OCI-LY7 (cell line): ENCODE results near the gene HHIP. TPM values are rescaled to one million over a fixed set of nuclear protein-coding genes. Genes with fewer than 3 reads are reported as not detected.

Experiments
- BruUV-seq: library from RNA; stranded (reverse); fragments of 400-500 nt; replicated peaks from 2 replicates; lab custom pipeline; 2021; lab: Mats Ljungman, UMichigan
- CTCF ChIA-PET: fragments of 300-600 bp; sonication (Branson Sonifier 250); formaldehyde crosslinking; loops from one replicate; lab custom pipeline; 2022; ENCODE audit warnings: antibody characterized with exemption; ENCODE audit not compliant: unreplicated experiment; lab: Charles Lee
- POLR2A ChIA-PET: fragments of 300-600 bp; sonication (Branson Sonifier 250); formaldehyde crosslinking; loops from one replicate; lab custom pipeline; 2022; ENCODE audit warnings: antibody characterized with exemption; lab: Charles Lee
- DNase-seq: peaks from one replicate; pipeline ENCODE4 v3.0.0-alpha.2; 2015; ENCODE audit warnings: low spot score
- H2AFZ ChIP-seq: fragments of 200-600 bp; sonication (generic), shearing (Covaris generic); 2 replicates; pipeline ENCODE4 v1.6.1; 2014; ENCODE audit warnings: mild to moderate bottlenecking, antibody characterized with exemption, low read length, moderate library complexity
- H3K27ac ChIP-seq: fragments of 200-600 bp; sonication (generic); 2 replicates; pipeline ENCODE4 v1.5.1; 2014; ENCODE audit warnings: mixed run types, low read depth, mild to moderate bottlenecking, moderate library complexity, low read length, inconsistent platforms; ENCODE audit not compliant: poor library complexity, severe bottlenecking
- H3K36me3 ChIP-seq: fragments of 200-600 bp; sonication (generic); 2 replicates; pipeline ENCODE4 v1.6.1; 2014; ENCODE audit warnings: mild to moderate bottlenecking, antibody characterized with exemption, low read length, moderate library complexity, mixed read lengths; ENCODE audit not compliant: insufficient read depth
- H3K4me1 ChIP-seq: fragments of 200-600 bp; sonication (generic); 2 replicates; pipeline ENCODE4 v1.5.1; 2014; ENCODE audit warnings: mild to moderate bottlenecking, low read length; ENCODE audit not compliant: insufficient read depth, poor library complexity, severe bottlenecking
- H3K4me2 ChIP-seq: fragments of 200-600 bp; sonication (generic); 2 replicates; pipeline ENCODE4 v1.6.1; 2014; ENCODE audit warnings: mild to moderate bottlenecking, low read length
- H3K4me3 ChIP-seq: fragments of 200-600 bp; sonication (generic); 2 replicates; pipeline ENCODE4 v1.5.1; 2014; ENCODE audit warnings: mild to moderate bottlenecking, low read depth, low read length; ENCODE audit not compliant: poor library complexity, severe bottlenecking
- H3K79me2 ChIP-seq: fragments of 200-600 bp; sonication (generic); 2 replicates; pipeline ENCODE4 v1.6.1; 2016; ENCODE audit warnings: low read depth, mild to moderate bottlenecking, low read length, moderate library complexity, mixed read lengths; ENCODE audit not compliant: insufficient read depth
- H3K9me2 ChIP-seq: fragments of 200-600 bp; sonication (generic); 2 replicates; pipeline ENCODE4 v1.6.1; 2016; ENCODE audit warnings: mild to moderate bottlenecking, low read length, mixed read lengths; ENCODE audit not compliant: insufficient read depth
- H3K9me3 ChIP-seq: fragments of 200-600 bp; sonication (generic); 2 replicates; pipeline ENCODE4 v1.6.1; 2014; ENCODE audit warnings: mild to moderate bottlenecking, mixed run types, low read length, mixed read lengths
- H4K20me1 ChIP-seq: fragments of 200-600 bp; sonication (generic); 2 replicates; pipeline ENCODE4 v1.6.1; 2014; ENCODE audit warnings: mild to moderate bottlenecking, antibody characterized with exemption, low read length, moderate library complexity, mixed read lengths; ENCODE audit not compliant: insufficient read depth
- CTCF ChIP-seq: fragments of 200-600 bp; sonication (generic); conservative IDR thresholded peaks from 2 replicates; pipeline ENCODE4 v1.5.1; 2014; ENCODE audit warnings: mild to moderate bottlenecking, antibody characterized with exemption, low read length, moderate library complexity, mixed read lengths
- EZH2phosphoT487 ChIP-seq: fragments of 200-600 bp; sonication (generic); IDR thresholded peaks from 2 replicates; pipeline ENCODE4 v1.6.1; 2018; ENCODE audit warnings: low read depth, borderline replicate concordance, mild to moderate bottlenecking, mixed run types, antibody characterized with exemption, low read length, moderate library complexity, mixed read lengths
- intact Hi-C: fragments of 100-400 bp; cut with micrococcal nuclease; formaldehyde crosslinking; loops from one replicate; pipeline ENCODE4 v1.10.0; 2022; ENCODE audit not compliant: unreplicated experiment
- total RNA-seq, 2 experiments: library from RNA; depleted of rRNA in 1 of 2; stranded (reverse); fragments of >200 nt in 1 of 2; shearing (Covaris generic) in 1 of 2; gene quantifications; 2 replicates each; pipeline ENCODE4 v1.2.3, GENCODE V29; 2014 to 2022

The HHIP gene
- total RNA-seq, 2 experiments from 2014 or later: not detected

DNA sequence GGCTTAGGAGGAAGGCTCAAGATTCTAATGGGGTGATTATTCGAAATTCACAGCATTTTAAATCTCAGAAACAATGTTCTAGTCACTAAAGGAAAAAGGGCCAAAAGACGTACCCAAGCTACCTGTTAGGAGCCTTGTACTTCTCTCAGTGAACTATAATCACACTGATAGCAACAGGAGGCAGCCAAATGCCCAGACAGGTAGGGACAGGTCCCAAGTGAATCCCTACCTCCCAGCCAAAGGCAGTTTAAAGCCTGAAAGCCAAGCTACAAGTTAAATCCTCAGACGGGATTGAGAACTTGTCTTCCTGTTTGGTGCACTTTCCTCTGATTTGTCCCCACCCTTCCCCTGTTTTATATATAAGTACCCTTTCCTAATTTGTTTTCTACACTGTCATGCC is 24.3 kb upstream of the HHIP start:
- CTCF ChIA-PET: no interaction called here

GRCh38 chr4:144627663-144628076 is 18.3 kb upstream of the HHIP start:
- no TSS peak for BruUV-seq
- no peak for DNase-seq
- ChIA-PET POLR2A (no interaction called here), CTCF (no interaction called here)
- Histone ChIP-seq H2AFZ (no peak overlapping the region), H3K9me3 (no peaks in the 10 kb centered on the region), H3K79me2 (no peaks in the 10 kb centered on the region), H3K4me3 (no peak overlapping the region), H3K9me2 (no peaks in the 10 kb centered on the region), H3K27ac (no peak overlapping the region), H3K4me2 (no peak overlapping the region), H3K4me1 (no peaks in the 10 kb centered on the region), H4K20me1 (no peaks in the 10 kb centered on the region), H3K36me3 (no peaks in the 10 kb centered on the region)
- intact Hi-C loops: no loop called here
- TF ChIP-seq CTCF (no peak), EZH2phosphoT487 (no peak)

More for the DNA sequence above, 24.3 kb upstream of the HHIP start:
- no peaks in the 10 kb centered on the region for H3K36me3 ChIP-seq
- H4K20me1 ChIP-seq: no peaks in the 10 kb centered on the region
- DNase-seq: no peak
- no peak overlapping the region for H3K27ac ChIP-seq
- H3K9me2 ChIP-seq: no peaks in the 10 kb centered on the region
- POLR2A ChIA-PET: no interaction called here
- H3K79me2 ChIP-seq: no peaks in the 10 kb centered on the region
- no peak overlapping the region for H3K4me2 ChIP-seq
- TF ChIP-seq CTCF: no peak
- TF ChIP-seq EZH2phosphoT487: no peak
- no peak overlapping the region for H2AFZ ChIP-seq
- intact Hi-C loops: no loop called here
- no peak overlapping the region for H3K4me3 ChIP-seq
- no TSS peak for BruUV-seq
- no peaks in the 10 kb centered on the region for H3K9me3 ChIP-seq
- H3K4me1 ChIP-seq: no peaks in the 10 kb centered on the region

DNA sequence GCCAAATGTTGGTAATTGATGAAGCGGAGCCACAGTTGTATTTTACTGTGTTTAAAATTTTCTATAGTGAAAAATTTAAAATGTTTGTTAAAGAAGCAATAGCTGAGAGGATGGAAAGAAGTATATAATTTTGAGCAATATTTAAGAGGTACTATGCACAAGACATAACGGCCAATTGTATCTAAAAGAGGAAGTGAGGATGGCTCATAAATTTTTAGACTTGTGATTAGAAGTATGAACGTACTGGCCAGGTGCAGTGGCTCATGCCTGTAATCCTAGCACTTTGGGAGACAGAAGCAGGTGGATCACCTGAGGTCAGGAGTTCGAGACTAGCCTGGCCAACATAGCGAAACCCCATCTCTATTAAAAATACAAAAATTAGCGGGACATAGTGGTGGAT is 12.7 kb upstream of the HHIP start:
- Histone ChIP-seq H2AFZ (no peak overlapping the region), H3K4me3 (no peak overlapping the region), H3K27ac (no peak overlapping the region), H3K79me2 (no peaks in the 10 kb centered on the region), H3K9me2 (no peaks in the 10 kb centered on the region), H3K36me3 (no peaks in the 10 kb centered on the region), H3K4me2 (no peak overlapping the region), H3K4me1 (no peaks in the 10 kb centered on the region), H3K9me3 (no peaks in the 10 kb centered on the region), H4K20me1 (no peaks in the 10 kb centered on the region)
- no peak for DNase-seq
- intact Hi-C loops: no loop called here
- POLR2A ChIA-PET: interaction anchor here (0.7 kb wide), 1 partner anchor 86 kb away, joined by 4 read pairs; no protein-coding TSS in a partner anchor
- CTCF ChIA-PET: no interaction called here
- no TSS peak for BruUV-seq
- TF ChIP-seq CTCF (no peak), EZH2phosphoT487 (no peak)
